ENCODE results near the gene NOPCHAP1. TPM values are rescaled to one million over a fixed set of nuclear protein-coding genes. Genes with fewer than 3 reads are reported as not detected.

Gene NOPCHAP1
- polyA plus RNA-seq, 1 donor (not counting 4 experiments of a cell fraction or from before 2014, with no cell fraction given) = 16.7 TPM

GRCh38 chr12:105013892-105014291, 27.8 kb downstream of the NOPCHAP1 start:
- H3K9ac ChIP-seq (ENCODE audit: control insufficient read depth, extremely low read depth, insufficient read depth, low read length) = no peak overlapping the region
- H3K4me1 ChIP-seq (ENCODE audit: control insufficient read depth, extremely low read depth, insufficient read depth, low read length) = no peaks in the 10 kb centered on the region
- H3K27ac ChIP-seq (ENCODE audit: control insufficient read depth, insufficient read depth, low read length) = no peak overlapping the region
- FAIRE-seq = no peak
- no peaks in the 10 kb centered on the region for H3K79me2 ChIP-seq (ENCODE audit: control insufficient read depth, insufficient read depth, low read length)
- peaks cover 1 to 8% of the 10 kb centered on the region in 2 experiments for H3K36me3 ChIP-seq (ENCODE audit: control insufficient read depth in 2 of 2, extremely low read depth in 1 of 2, insufficient read depth in 2 of 2, low read length in 2 of 2)
- no peak for TF ChIP-seq EZH2 (IDR thresholded peaks at IDR 0.05; ENCODE audit: low read length)
- TF ChIP-seq, protein P1, sequence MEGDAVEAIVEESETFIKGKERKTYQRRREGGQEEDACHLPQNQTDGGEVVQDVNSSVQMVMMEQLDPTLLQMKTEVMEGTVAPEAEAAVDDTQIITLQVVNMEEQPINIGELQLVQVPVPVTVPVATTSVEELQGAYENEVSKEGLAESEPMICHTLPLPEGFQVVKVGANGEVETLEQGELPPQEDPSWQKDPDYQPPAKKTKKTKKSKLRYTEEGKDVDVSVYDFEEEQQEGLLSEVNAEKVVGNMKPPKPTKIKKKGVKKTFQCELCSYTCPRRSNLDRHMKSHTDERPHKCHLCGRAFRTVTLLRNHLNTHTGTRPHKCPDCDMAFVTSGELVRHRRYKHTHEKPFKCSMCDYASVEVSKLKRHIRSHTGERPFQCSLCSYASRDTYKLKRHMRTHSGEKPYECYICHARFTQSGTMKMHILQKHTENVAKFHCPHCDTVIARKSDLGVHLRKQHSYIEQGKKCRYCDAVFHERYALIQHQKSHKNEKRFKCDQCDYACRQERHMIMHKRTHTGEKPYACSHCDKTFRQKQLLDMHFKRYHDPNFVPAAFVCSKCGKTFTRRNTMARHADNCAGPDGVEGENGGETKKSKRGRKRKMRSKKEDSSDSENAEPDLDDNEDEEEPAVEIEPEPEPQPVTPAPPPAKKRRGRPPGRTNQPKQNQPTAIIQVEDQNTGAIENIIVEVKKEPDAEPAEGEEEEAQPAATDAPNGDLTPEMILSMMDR (optimal IDR thresholded peaks at IDR 0.05 in 1 of 3, IDR thresholded peaks at IDR 0.05 in 1 of 3, conservative IDR thresholded peaks at IDR 0.05 in 1 of 3; ENCODE audit: extremely low read depth in 1 of 3, insufficient read depth in 2 of 3, low read length in 3 of 3) = no peak
- no peak overlapping the region for H2AFZ ChIP-seq (ENCODE audit: control insufficient read depth, low read length)
- H4K20me1 ChIP-seq (ENCODE audit: control insufficient read depth, extremely low read depth, insufficient read depth, low read length) = no peaks in the 10 kb centered on the region
- no peak overlapping the region for H3K4me2 ChIP-seq (ENCODE audit: control insufficient read depth, extremely low read depth, insufficient read depth, low read depth, low read length)
- no peaks in the 10 kb centered on the region for H3K9me1 ChIP-seq (ENCODE audit: control insufficient read depth, extremely low read depth, insufficient read depth, low read length)
- H3K4me3 ChIP-seq (ENCODE audit: control insufficient read depth in 2 of 3, extremely low read depth in 1 of 3, insufficient read depth in 2 of 3, low read depth in 1 of 3, low read length in 3 of 3) = no peak overlapping the region
- no peak for DNase-seq (ENCODE audit: low read depth, low spot score)
- dilution Hi-C loops (cut with MboI; ENCODE audit: extremely low pct_ligation_motif_present, low sequenced_read_pairs) = no loop called here
- H3K27me3 ChIP-seq (ENCODE audit: control insufficient read depth, extremely low read depth, insufficient read depth, low read length) = no peaks in the 10 kb centered on the region
- no peaks in the 10 kb centered on the region for H3K9me3 ChIP-seq (ENCODE audit: control insufficient read depth, low read depth, low read length)

DNA sequence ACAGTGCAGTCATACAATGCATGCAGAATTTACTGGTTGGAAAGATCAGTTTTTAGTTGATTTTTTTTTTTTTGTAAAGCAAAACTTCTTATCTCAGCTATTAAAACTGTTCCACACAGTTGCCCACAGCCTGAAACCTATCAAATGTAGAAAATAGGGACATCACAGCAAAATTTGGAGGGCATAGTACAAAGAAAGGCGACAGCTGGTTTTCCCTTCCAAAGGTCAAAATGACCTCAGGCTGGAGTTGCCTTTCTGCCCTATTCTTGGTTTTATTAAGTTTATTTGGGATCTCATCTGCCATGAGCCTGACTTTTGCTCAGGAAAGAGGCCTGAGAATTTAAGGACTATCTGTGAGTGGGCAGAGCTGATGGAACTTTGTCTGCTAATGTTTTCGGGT, 28.5 kb downstream of the NOPCHAP1 start:
- Histone ChIP-seq H3K9me3 (ENCODE audit: control insufficient read depth, low read depth, low read length) (no peaks in the 10 kb centered on the region), H3K4me3 (ENCODE audit: control insufficient read depth in 2 of 3, extremely low read depth in 1 of 3, insufficient read depth in 2 of 3, low read depth in 1 of 3, low read length in 3 of 3) (no peak overlapping the region), H2AFZ (ENCODE audit: control insufficient read depth, low read length) (no peak overlapping the region), H3K4me2 (ENCODE audit: control insufficient read depth, extremely low read depth, insufficient read depth, low read depth, low read length) (no peak overlapping the region), H3K9me1 (ENCODE audit: control insufficient read depth, extremely low read depth, insufficient read depth, low read length) (no peaks in the 10 kb centered on the region), H3K4me1 (ENCODE audit: control insufficient read depth, extremely low read depth, insufficient read depth, low read length) (no peaks in the 10 kb centered on the region), H4K20me1 (ENCODE audit: control insufficient read depth, extremely low read depth, insufficient read depth, low read length) (no peaks in the 10 kb centered on the region), H3K27me3 (ENCODE audit: control insufficient read depth, extremely low read depth, insufficient read depth, low read length) (no peaks in the 10 kb centered on the region), H3K27ac (ENCODE audit: control insufficient read depth, insufficient read depth, low read length) (no peak overlapping the region), H3K9ac (ENCODE audit: control insufficient read depth, extremely low read depth, insufficient read depth, low read length) (no peak overlapping the region), H3K79me2 (ENCODE audit: control insufficient read depth, insufficient read depth, low read length) (no peaks in the 10 kb centered on the region), H3K36me3 (ENCODE audit: control insufficient read depth in 2 of 2, extremely low read depth in 1 of 2, insufficient read depth in 2 of 2, low read length in 2 of 2) (peaks cover 1 to 8% of the 10 kb centered on the region in 2 experiments)
- dilution Hi-C loops (cut with MboI; ENCODE audit: extremely low pct_ligation_motif_present, low sequenced_read_pairs) = no loop called here
- TF ChIP-seq EZH2 (IDR thresholded peaks at IDR 0.05; ENCODE audit: low read length) = no peak
- TF ChIP-seq, protein P1 (optimal IDR thresholded peaks at IDR 0.05 in 1 of 3, IDR thresholded peaks at IDR 0.05 in 1 of 3, conservative IDR thresholded peaks at IDR 0.05 in 1 of 3; ENCODE audit: extremely low read depth in 1 of 3, insufficient read depth in 2 of 3, low read length in 3 of 3) = no peak
- FAIRE-seq = no peak
- DNase-seq (ENCODE audit: low read depth, low spot score) = no peak

Measured in keratinocyte (primary cell).